HepG2 (cell line): ENCODE results near the gene SLC12A9.

Source experiments
- CEBPB ChIP-seq: IDR thresholded peaks from 2 replicates; pipeline ENCODE4 v1.6.1; 2011; ENCODE audit warnings: low read depth, low read length, improper control_type of control experiment, borderline replicate concordance
- MEF2D ChIP-seq: sonication (generic); formaldehyde crosslinking; IDR thresholded peaks from 2 replicates; pipeline ENCODE4 v1.5.1; 2020; ENCODE audit warnings: mild to moderate bottlenecking, missing genetic modification reagents
- POLR2A ChIP-seq, 2 experiments: IDR thresholded peaks; 2 replicates each; pipeline ENCODE4 v1.6.1; 2011; ENCODE audit warnings: low read depth in 2 of 2, low read length in 2 of 2, mild to moderate bottlenecking in 1 of 2, moderate library complexity in 1 of 2; ENCODE audit not compliant: insufficient read depth in 1 of 2
- THYN1 ChIP-seq: sonication (generic); formaldehyde crosslinking; IDR thresholded peaks from 2 replicates; pipeline ENCODE4 v1.8.1; 2023; ENCODE audit warnings: low read depth, mild to moderate bottlenecking, moderate library complexity, missing genetic modification reagents, borderline replicate concordance
- ZSCAN25 ChIP-seq: sonication (generic); formaldehyde crosslinking; IDR thresholded peaks from 2 replicates; pipeline ENCODE4 v1.8.0; 2022; ENCODE audit warnings: mild to moderate bottlenecking, missing genetic modification reagents
- TF ChIP-seq, protein P1 (sequence below): sonication (generic); formaldehyde crosslinking; IDR thresholded peaks from 2 replicates; pipeline ENCODE4 v1.5.0; 2020; ENCODE audit warnings: mild to moderate bottlenecking, missing genetic modification reagents, moderate library complexity

DNA sequence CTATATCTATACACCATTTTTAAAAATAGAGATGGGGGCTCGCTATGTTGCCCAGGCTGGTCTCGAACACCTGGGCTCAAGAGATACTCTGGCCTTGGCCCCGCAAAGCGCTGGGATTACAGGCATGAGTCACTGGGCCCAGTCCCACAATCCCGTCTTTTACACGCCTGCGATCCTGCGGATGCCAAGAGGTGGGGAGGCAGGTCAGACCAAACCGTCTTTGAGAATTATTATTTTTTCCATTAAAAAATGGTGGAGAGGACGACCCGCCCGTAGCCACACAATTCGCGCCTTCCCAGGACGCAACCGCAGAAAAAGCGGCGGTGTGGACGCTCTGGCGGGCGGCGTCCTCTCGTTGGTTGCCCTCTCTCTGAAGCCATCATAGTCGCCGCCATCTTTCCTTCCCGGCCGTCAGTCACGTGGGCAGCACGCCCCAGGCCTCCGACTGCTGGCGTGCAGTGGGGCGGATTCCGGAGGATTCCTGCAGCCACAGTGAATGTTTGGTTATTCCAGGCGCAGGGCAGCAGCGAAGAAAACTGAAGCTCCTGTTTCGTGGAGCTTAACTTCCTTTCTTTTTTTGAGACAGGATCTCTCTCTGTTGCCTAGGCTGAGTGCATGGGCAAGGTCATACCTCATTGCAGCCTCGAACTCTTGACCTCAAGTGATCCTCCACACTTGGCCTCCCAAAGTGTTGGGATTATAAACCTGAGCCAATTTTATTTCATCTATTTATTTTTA, 15.2 kb upstream of the SLC12A9 start:
- TF ChIP-seq ZSCAN25 (CRISPR knock-in tag) (no peak), THYN1 (no peak), MEF2D (CRISPR knock-in tag) (no peak), CEBPB (no peak), POLR2A (IDR thresholded peaks at IDR 0.05; ENCODE audit: insufficient read depth in 1 of 2, low read depth in 2 of 2, low read length in 2 of 2) (no peak)
- TF ChIP-seq, protein P1, sequence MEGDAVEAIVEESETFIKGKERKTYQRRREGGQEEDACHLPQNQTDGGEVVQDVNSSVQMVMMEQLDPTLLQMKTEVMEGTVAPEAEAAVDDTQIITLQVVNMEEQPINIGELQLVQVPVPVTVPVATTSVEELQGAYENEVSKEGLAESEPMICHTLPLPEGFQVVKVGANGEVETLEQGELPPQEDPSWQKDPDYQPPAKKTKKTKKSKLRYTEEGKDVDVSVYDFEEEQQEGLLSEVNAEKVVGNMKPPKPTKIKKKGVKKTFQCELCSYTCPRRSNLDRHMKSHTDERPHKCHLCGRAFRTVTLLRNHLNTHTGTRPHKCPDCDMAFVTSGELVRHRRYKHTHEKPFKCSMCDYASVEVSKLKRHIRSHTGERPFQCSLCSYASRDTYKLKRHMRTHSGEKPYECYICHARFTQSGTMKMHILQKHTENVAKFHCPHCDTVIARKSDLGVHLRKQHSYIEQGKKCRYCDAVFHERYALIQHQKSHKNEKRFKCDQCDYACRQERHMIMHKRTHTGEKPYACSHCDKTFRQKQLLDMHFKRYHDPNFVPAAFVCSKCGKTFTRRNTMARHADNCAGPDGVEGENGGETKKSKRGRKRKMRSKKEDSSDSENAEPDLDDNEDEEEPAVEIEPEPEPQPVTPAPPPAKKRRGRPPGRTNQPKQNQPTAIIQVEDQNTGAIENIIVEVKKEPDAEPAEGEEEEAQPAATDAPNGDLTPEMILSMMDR (CRISPR knock-in tag): no peak
